NCI-H146 treated with DMSO at 0.1 percent for 48 hours (cell line): ENCODE data around the gene IL17RA.
"Not testable (repeated sequence)": the region's sequence is repeated elsewhere in the genome, so short reads cannot be mapped to it uniquely, and the experiment has no call there.

ENCODE experiments used
- DNase-seq: peaks from one replicate; lab custom pipeline; 2025; ENCODE audit not compliant: unreplicated experiment; lab: John Stamatoyannopoulos, UW

The IL17RA gene

DNA sequence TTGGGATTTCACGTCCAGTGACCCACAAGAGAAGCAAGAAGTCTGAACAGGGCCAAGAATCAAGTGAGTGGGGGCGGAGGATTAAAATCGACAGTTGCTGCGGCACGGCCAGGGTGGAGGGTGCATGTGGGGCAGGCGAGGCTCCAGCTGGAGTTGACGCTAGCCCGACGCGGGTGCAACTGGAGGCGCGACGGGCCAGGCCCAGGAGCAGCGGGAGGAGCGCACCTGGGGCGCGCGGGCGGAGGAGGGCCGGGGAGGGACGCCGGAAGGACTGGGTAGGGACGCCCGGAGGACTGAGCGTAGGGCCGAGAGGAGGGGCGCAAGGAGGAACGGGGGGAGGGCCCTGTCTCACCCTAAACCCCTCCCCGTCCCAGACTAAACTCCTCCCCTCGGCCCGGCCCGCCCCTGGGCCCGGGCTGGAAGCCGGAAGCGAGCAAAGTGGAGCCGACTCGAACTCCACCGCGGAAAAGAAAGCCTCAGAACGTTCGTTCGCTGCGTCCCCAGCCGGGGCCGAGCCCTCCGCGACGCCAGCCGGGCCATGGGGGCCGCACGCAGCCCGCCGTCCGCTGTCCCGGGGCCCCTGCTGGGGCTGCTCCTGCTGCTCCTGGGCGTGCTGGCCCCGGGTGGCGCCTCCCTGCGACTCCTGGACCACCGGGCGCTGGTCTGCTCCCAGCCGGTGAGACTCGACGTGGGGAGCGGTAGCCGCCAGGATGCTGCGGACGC lies at the start of gene IL17RA:
TSS of gene IL17RA (plus strand) at position 447 of the 723 bp plus-strand sequence. CDS start at position 539, 92 bp downstream.
- DNase-seq: peak; percentile 78

DNA sequence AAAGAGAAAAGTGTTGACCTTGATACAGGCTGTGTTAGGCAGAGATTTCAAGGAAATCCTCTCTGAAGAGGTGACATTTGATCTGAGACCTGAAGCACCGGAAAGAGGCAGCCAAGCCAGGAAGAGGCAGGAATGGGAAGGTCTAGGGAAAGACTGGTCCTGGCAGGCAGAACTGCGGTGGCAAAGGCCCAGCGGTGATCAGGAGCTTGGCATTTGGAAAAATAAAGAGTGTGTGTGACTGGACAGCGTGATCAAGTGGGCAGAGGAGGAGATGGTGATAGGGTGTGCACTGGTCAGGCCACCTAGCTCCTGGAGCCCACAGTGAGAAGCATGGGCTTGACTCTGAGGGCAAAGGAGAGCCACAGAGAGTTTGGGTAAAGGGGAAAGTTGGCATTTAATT lies 49.6 kb upstream of the IL17RA start:
- no peak for DNase-seq

DNA sequence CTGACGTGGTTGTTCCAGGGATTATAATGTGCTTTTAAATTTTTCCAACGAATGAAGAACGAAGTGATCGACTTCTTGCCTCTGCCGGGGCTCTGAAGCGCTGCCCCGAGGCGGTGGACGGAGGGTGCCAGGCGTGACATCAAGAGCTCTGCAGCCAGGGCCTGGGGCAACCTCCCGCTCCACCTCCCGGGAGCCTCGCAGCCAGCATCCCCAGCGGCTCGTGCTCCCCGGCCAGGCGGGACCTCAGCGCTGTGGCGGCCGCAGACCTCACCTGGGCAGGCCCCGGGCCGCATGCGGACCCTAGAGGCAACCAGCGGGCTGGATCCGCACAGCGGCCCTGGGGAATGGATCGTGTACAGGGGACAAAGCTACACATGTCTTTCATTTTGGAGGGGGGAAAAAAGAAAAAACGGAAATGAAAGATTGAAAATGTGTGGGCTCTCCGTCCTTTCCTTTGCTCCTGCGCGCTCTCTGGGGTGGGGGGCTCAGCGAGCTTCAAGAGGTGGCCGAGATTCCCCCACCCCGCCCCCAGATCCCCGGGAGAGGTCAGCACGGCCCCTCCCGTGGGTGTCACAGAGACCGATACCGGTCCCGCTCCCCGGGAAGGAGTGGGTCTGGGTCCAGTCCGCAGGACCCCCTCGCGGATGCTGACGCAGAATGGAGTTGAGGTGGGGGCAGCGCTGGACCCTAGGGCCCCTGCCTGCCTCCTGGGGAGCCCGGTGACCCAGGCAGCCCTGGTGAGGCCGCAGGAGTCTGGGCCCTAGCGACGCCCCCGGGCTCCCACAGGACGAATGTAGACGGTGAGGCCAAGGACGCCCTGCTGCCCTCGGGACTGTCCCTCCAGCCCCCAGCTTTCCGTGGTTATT lies 48.6 kb upstream of the IL17RA start:
- DNase-seq: not testable (repeated sequence)

DNA sequence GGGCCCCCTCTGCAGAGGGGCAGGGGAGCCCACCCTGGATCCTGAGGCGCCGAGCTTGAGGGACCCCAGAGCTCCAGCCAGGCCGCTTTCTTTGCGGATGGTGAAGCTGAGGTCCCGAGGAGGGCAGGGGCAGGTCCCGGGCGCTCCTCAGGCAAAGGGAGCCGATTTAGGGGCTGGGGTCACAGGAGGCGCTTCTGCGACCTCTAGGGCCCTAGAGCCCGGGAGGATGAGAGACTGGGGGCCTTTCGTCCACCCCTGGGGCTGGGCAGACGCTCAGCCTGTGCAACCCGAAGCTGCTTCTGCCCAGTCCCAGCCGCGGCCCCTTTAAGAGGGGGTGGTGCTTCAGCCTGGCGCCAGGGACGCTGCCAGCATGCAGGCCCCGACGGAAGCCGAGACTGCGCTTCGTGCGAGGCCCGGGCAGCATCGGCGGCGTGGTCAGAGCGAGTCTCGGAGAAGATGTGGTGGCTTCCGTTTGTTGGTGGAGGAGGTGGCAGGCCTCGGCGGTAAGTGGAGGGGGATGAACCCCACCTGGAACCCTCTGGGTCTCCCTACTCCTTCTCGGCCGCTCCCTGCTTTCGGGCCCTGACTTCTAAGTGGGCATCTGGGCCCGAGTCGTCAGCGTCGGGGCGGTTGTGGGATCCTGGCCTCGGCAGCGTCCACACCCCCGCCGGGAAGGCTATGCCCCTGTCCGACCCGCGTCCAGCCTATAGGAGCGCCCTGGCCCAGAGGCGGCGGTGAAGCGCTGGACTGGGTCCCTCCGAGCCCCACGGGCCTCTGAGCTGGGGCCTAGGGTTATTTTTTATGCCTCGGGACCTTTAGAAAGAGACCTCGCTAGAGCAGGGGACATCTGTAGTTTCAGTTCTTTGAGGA lies 47.7 kb upstream of the IL17RA start:
- DNase-seq: peak; percentile 8

DNA sequence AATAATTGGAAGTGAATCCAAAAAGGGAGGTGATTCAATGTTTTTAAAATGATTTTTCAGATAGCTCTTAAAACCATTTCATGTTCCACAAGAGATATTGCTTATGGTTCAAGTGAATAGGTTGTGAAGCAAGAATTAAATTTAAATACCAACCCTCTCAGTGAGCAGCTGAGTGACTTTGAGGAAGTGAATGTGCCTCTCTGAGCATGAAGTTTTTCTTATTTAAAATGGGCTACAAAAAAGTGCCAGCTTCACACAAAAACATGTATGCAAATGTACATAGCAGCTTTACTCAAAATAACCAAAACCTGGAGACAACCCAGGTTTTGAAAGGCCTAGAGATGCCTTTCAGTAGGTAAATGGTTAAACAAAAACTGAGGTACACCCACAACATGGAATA lies 41.3 kb upstream of the IL17RA start:
- no peak for DNase-seq

- no peak for DNase-seq
Observed at GRCh38 chr22:17046566-17047348, 38.0 kb upstream of the IL17RA start.

DNA sequence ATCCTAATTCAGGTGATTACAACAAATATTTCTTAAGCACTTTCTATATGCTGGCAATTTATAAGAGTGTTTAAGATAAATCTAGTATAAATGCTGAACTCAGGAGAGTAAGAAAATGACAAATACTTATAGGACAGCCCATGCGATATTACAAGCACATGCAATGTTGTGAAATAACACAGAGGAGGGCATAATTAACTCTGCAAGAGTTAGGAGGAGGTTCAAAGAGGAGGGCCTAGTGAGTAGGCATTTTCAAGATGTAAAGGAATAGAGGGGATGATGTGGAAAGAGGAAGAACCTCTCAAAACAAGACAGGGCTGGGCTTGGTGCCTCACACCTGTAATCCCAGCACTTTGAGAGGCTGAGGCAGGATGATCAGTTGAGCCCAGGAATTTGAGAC lies 37.1 kb upstream of the IL17RA start:
- no peak for DNase-seq

GRCh38 chr22:17056058-17056457 lies 28.7 kb upstream of the IL17RA start:
- no peak for DNase-seq

DNA sequence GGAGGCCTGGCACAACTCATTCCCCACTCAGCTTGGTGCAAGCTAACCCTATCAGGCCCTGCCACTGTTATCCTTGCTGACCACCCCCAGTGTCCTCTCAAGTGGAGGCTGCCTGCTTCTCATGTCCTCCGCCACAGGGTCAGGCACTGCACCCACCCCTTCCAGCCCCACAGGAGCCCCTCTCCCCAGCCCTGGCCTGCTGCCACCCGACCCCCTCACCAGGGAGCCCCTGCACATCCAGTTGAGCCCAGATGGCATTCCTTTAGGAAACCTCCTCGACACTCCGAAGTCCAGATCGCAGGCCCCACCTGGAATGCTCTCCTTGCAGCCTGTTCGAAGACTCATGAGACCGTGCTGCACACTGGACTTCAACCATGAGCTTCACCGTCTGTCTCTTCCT lies 28.0 kb upstream of the IL17RA start:
- no peak for DNase-seq

DNA sequence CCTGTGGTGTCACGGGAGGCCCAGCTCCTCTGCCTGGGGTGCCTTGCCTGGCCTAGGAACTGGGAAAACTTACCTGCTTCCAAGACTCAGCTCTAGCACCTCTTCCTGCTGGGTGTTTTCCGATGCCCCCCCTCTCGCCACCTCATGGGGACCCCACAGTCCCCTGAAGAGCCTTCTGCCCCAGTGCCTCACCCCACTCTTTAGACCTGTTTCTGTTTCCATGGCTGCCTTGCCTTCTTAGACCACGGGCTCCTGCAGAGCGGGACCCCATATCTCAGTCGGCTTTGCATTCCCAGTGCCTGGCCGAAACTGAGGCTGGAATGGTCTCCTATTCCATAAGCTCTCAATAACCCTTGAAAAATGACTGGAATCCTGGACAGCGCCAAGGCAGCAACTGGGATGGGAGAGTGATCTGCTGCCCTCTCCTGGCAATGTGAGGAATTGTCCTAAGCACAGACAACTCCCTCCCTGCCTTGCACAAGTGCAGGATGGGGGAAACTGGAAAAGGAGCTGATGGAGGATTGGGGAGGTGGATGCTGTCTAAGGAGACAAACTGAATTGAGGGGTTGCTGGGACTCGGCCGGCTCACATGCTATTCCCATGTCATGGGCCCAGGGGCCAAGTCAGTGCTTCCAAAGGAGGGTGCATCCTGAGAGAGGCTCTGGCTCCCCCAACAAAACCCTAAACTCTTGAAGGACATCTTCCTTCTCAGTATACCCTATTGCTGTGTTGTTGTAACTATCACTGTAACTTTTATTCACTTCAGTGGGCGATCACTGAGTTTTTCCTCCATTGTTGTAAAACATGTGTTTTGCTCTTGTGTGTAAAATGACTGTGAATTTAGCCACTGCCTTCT lies 26.6 kb upstream of the IL17RA start:
- DNase-seq: peak; percentile 10

GRCh38 chr22:17060126-17060525 lies 24.7 kb upstream of the IL17RA start:
- DNase-seq: no peak

GRCh38 chr22:17063411-17064106 lies 21.2 kb upstream of the IL17RA start:
- DNase-seq: no peak

GRCh38 chr22:17064498-17065100 lies 20.2 kb upstream of the IL17RA start:
- DNase-seq: no peak

DNA sequence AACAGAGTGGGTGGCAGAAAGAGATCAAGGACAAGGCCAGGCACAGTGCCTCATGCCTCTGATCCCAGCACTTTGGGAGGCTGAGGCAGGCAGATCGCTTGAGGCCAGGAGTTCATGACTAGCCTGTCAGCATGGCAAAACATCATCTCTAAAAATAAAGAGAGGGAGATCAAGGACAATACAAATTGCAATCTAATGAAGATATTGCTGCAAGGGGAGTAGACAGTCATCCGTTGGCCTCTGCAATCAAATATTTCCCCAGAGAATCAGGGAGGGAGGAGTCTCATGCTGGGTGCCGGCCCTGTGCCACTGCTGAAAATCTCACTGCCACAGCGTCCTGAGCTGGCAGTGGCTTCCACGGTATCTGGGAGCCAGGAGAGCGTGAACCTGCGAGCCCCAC lies 19.4 kb upstream of the IL17RA start:
- no peak for DNase-seq

- DNase-seq: no peak
Observed at GRCh38 chr22:17072877-17073276, 11.9 kb upstream of the IL17RA start.

- DNase-seq: no peak
Observed at GRCh38 chr22:17074648-17075002, 10.2 kb upstream of the IL17RA start.

- no peak for DNase-seq
Observed at GRCh38 chr22:17077255-17077654, 7.5 kb upstream of the IL17RA start.

- no peak for DNase-seq
Observed at GRCh38 chr22:17079572-17079971, 5.2 kb upstream of the IL17RA start.

DNA sequence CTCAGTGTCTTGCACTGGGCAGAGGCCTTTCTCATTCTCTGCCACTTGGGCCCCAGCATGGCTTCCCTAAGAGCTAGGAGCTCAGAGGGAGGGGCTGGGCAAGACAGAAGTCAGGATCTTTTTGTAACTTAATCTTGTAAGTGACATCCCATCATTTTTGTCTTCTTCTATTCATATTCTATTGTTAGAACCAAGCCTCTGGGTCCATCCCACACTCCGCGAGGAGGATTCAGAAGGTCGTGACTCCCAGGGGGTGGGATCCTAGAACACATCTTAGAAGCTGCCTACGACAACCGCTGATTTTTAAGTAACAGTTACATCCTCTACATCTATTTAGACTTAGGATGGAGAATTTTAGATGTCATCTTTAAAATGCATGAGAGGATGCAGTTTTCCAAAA lies 1.5 kb upstream of the IL17RA start:
- no peak for DNase-seq
